Measurements from ENCODE around the gene EPHA10.

The EPHA10 gene

GRCh38 chr1:37807555-37808368, 42.8 kb upstream of the EPHA10 start, which contains the start of the genes C1orf122 and YRDC:
C1orf122 (plus strand) TSS chr1:37807790; CDS start chr1:37808405, 615 bp downstream.
YRDC (minus strand) TSS chr1:37808208; CDS start chr1:37808180, 28 bp downstream.
- DNase-seq (ENCODE audit: low read depth), result peak; percentile 77
- TF ChIP-seq CTCF (conservative IDR thresholded peaks at IDR 0.05; ENCODE audit: low read depth, low read length), result no peak
- H3K4me3 ChIP-seq (ENCODE audit: low read length), result peak within 1 kb of the TSS; percentile 89

GRCh38 chr1:37807220-37807554, 42.3 kb upstream of the EPHA10 start:
- peak overlapping the region; percentile 89 for H3K4me3 ChIP-seq (ENCODE audit: low read length)
- DNase-seq (ENCODE audit: low read depth), result no peak
- no peak for TF ChIP-seq CTCF (conservative IDR thresholded peaks at IDR 0.05; ENCODE audit: low read depth, low read length)

- no peak overlapping the region for H3K4me3 ChIP-seq (ENCODE audit: low read length)
- TF ChIP-seq CTCF (conservative IDR thresholded peaks at IDR 0.05; ENCODE audit: low read depth, low read length), result no peak
- DNase-seq (ENCODE audit: low read depth), result no peak
Observed at GRCh38 chr1:37802439-37802838, 37.5 kb upstream of the EPHA10 start.

GRCh38 chr1:37797750-37798345, 32.9 kb upstream of the EPHA10 start:
- no peak for DNase-seq (ENCODE audit: low read depth)
- no peak overlapping the region for H3K4me3 ChIP-seq (ENCODE audit: low read length)
- TF ChIP-seq CTCF (conservative IDR thresholded peaks at IDR 0.05; ENCODE audit: low read depth, low read length), result no peak

GRCh38 chr1:37795340-37796125, 30.6 kb upstream of the EPHA10 start:
- no peak for DNase-seq (ENCODE audit: low read depth)
- no peak overlapping the region for H3K4me3 ChIP-seq (ENCODE audit: low read length)
- TF ChIP-seq CTCF (conservative IDR thresholded peaks at IDR 0.05; ENCODE audit: low read depth, low read length), result no peak

GRCh38 chr1:37794372-37795339, 29.7 kb upstream of the EPHA10 start:
- H3K4me3 ChIP-seq (ENCODE audit: low read length), result no peak overlapping the region
- no peak for DNase-seq (ENCODE audit: low read depth)
- TF ChIP-seq CTCF (conservative IDR thresholded peaks at IDR 0.05; ENCODE audit: low read depth, low read length), result no peak
